HCT116 (cell line): ENCODE results near the gene NOS3. TPM values are rescaled to one million over a fixed set of nuclear protein-coding genes. Genes with fewer than 3 reads are reported as not detected.

ENCODE experiments used
- ATAC-seq: fragments of 200-7000 bp; cut with Tn5 transposase; 2 replicates; pipeline ENCODE4 v1.9.1; 2020; ENCODE audit warnings: mild to moderate bottlenecking, moderate library complexity
- BruUV-seq: library from RNA; stranded (reverse); fragments of 400-500 nt; replicated peaks from 2 replicates; lab custom pipeline; 2021; lab: Mats Ljungman, UMichigan
- CTCF ChIA-PET: fragments of 300-600 bp; sonication (Branson Sonifier 250); formaldehyde crosslinking; loops from one replicate; lab custom pipeline; 2021; ENCODE audit warnings: antibody characterized with exemption; lab: Charles Lee
- POLR2A ChIA-PET: fragments of 300-600, 350-600 bp; sonication (Branson Sonifier 250); formaldehyde crosslinking; loops from one replicate; lab custom pipeline; 2021; ENCODE audit warnings: antibody characterized with exemption; lab: Charles Lee
- RAD21 ChIA-PET, 2 experiments: fragments of 300-600 bp; sonication (Branson Sonifier 250); formaldehyde crosslinking; loops; one replicate each; lab custom pipeline; 2023; ENCODE audit warnings: low total read pairs in 2 of 2; ENCODE audit not compliant: uncharacterized antibody in 2 of 2, unreplicated experiment in 2 of 2, low non-redundant PET in 1 of 2; lab: Charles Lee
- DNase-seq: peaks from one replicate; pipeline ENCODE4 v3.0.0-alpha.2; 2010; ENCODE audit warnings: low read depth, low spot score
- H2AFZ ChIP-seq: fragments of 200-600 bp; shearing (Covaris generic), sonication (generic); 2 replicates; pipeline ENCODE4 v1.6.1; 2017; ENCODE audit warnings: low read depth, mixed run types, mixed read lengths, antibody characterized with exemption, low read length; ENCODE audit not compliant: poor library complexity, severe bottlenecking
- H3K27ac ChIP-seq: 2 replicates; pipeline ENCODE4 v1.5.1; 2012; ENCODE audit warnings: low read depth, low read length
- H3K27me3 ChIP-seq: fragments of 200-600 bp; sonication (generic); 2 replicates; pipeline ENCODE4 v1.6.1; 2016; ENCODE audit warnings: mixed run types, low read length, mixed read lengths; ENCODE audit not compliant: insufficient read depth
- H3K36me3 ChIP-seq, 2 experiments: fragments of 200-500 bp in 1 of 2; fragments of 200-600 bp in 1 of 2; sonication (Bioruptor generic) in 1 of 2; sonication (generic) in 1 of 2; 2 replicates each; pipeline versions ENCODE4 v1.5.1 to v1.6.1; 2014 to 2016; ENCODE audit warnings: low read length in 2 of 2, inconsistent platforms in 1 of 2, mixed read lengths in 1 of 2, mixed run types in 1 of 2; ENCODE audit not compliant: insufficient read depth in 2 of 2, control insufficient read depth in 1 of 2
- H3K4me1 ChIP-seq, 2 experiments: fragments of 200-600 bp in 1 of 2; sonication (generic) in 1 of 2; 2 replicates each; pipeline versions ENCODE4 v1.5.1 to v1.6.1; 2012 to 2017; ENCODE audit warnings: low read length in 2 of 2, inconsistent platforms in 1 of 2, mild to moderate bottlenecking in 1 of 2, mixed read lengths in 1 of 2, mixed run types in 1 of 2, moderate library complexity in 1 of 2; ENCODE audit not compliant: insufficient read depth in 2 of 2, control insufficient read depth in 1 of 2
- H3K4me2 ChIP-seq: fragments of 200-600 bp; sonication (generic); 2 replicates; pipeline ENCODE4 v1.6.1; 2017; ENCODE audit warnings: mixed run types, low read length, mixed read lengths
- H3K4me3 ChIP-seq, 2 experiments: fragments of 200-600 bp in 1 of 2; sonication (generic) in 1 of 2; replicated peaks in 1 of 2; 2 replicates each; pipeline ENCODE4 v1.5.1; 2011 to 2016; ENCODE audit warnings: low read length in 2 of 2, control low read depth in 1 of 2, low read depth in 1 of 2, mild to moderate bottlenecking in 1 of 2, mixed read lengths in 1 of 2, mixed run types in 1 of 2
- H3K79me2 ChIP-seq: fragments of 200-600 bp; sonication (generic); 2 replicates; pipeline ENCODE4 v1.6.1; 2017; ENCODE audit warnings: mild to moderate bottlenecking, mixed run types, low read length, moderate library complexity, mixed read lengths; ENCODE audit not compliant: insufficient read depth
- H3K9ac ChIP-seq: fragments of 200-600 bp; sonication (generic); 2 replicates; pipeline ENCODE4 v1.6.1; 2016; ENCODE audit warnings: low read length, mixed read lengths
- H3K9me2 ChIP-seq: fragments of 200-600 bp; sonication (generic), shearing (Covaris generic); 2 replicates; pipeline ENCODE4 v1.6.1; 2017; ENCODE audit warnings: mixed run types, mild to moderate bottlenecking, moderate library complexity; ENCODE audit not compliant: insufficient read depth
- H3K9me3 ChIP-seq, 2 experiments: fragments of 200-500 bp in 1 of 2; fragments of 200-600 bp in 1 of 2; sonication (Bioruptor generic) in 1 of 2; sonication (generic) in 1 of 2; 2 replicates each; pipeline ENCODE4 v1.6.1; 2014 to 2017; ENCODE audit warnings: low read length in 2 of 2, mixed read lengths in 2 of 2, inconsistent platforms in 1 of 2, low read depth in 1 of 2, mild to moderate bottlenecking in 1 of 2, mixed run types in 1 of 2, moderate library complexity in 1 of 2; ENCODE audit not compliant: control insufficient read depth in 1 of 2, insufficient read depth in 1 of 2
- H4K20me1 ChIP-seq: fragments of 200-600 bp; sonication (generic), shearing (Covaris generic); 2 replicates; pipeline ENCODE4 v1.6.1; 2017; ENCODE audit warnings: mixed run types, mild to moderate bottlenecking, moderate library complexity; ENCODE audit not compliant: insufficient read depth
- ATF3 ChIP-seq: IDR thresholded peaks from 2 replicates; pipeline ENCODE4 v1.6.1; 2012
- CBX3 ChIP-seq: IDR thresholded peaks from 2 replicates; pipeline ENCODE4 v1.6.1; 2012; ENCODE audit warnings: low read depth
- CEBPB ChIP-seq: IDR thresholded peaks from 2 replicates; pipeline ENCODE4 v1.6.1; 2012; ENCODE audit warnings: low read depth
- CTCF ChIP-seq, 3 experiments: fragments of 200-600 bp in 1 of 3; sonication (generic) in 1 of 3; IDR thresholded peaks in 2 of 3; conservative IDR thresholded peaks in 1 of 3; 2 replicates each; pipeline ENCODE4 v1.5.1; 2012 to 2017; ENCODE audit warnings: low read depth in 2 of 3, low read length in 2 of 3, antibody characterized with exemption in 1 of 3, borderline replicate concordance in 1 of 3, control low read depth in 1 of 3, mild to moderate bottlenecking in 1 of 3, mixed read lengths in 1 of 3, mixed run types in 1 of 3, moderate library complexity in 1 of 3; ENCODE audit not compliant: insufficient read depth in 1 of 3
- EGR1 ChIP-seq: IDR thresholded peaks from 2 replicates; pipeline ENCODE4 v1.6.1; 2012; ENCODE audit warnings: low read depth
- ELF1 ChIP-seq: IDR thresholded peaks from 2 replicates; pipeline ENCODE4 v1.6.1; 2012; ENCODE audit warnings: low read depth, borderline replicate concordance
- EZH2 ChIP-seq: fragments of 200-600 bp; sonication (generic); IDR thresholded peaks from 2 replicates; pipeline ENCODE4 v1.6.1; 2017; ENCODE audit warnings: antibody characterized with exemption, mixed run types
- EZH2phosphoT487 ChIP-seq: fragments of 200-600 bp; IDR thresholded peaks from 2 replicates; pipeline ENCODE4 v1.6.1; 2018; ENCODE audit warnings: antibody characterized with exemption, borderline replicate concordance
- FOSL1 ChIP-seq: IDR thresholded peaks from 2 replicates; pipeline ENCODE4 v1.6.1; 2012; ENCODE audit warnings: low read depth
- JUND ChIP-seq: IDR thresholded peaks from 2 replicates; pipeline ENCODE4 v1.6.1; 2012
- RAD21 ChIP-seq: IDR thresholded peaks from 2 replicates; pipeline ENCODE4 v1.6.1; 2012; ENCODE audit warnings: low read depth, mild to moderate bottlenecking
- SIN3A ChIP-seq: IDR thresholded peaks from 2 replicates; pipeline ENCODE4 v1.6.1; 2012; ENCODE audit warnings: low read depth
- SP1 ChIP-seq: IDR thresholded peaks from 2 replicates; pipeline ENCODE4 v1.6.1; 2012; ENCODE audit warnings: low read depth
- SRF ChIP-seq: IDR thresholded peaks from 2 replicates; pipeline ENCODE4 v1.6.1; 2012; ENCODE audit warnings: low read depth
- TCF7L2 ChIP-seq: IDR thresholded peaks from 2 replicates; pipeline ENCODE4 v1.7.0; 2011; ENCODE audit warnings: borderline replicate concordance, inconsistent platforms; ENCODE audit not compliant: insufficient read depth, insufficient read length; ENCODE audit errors: extremely low read depth
- YY1 ChIP-seq: IDR thresholded peaks from 2 replicates; pipeline ENCODE4 v1.6.1; 2011; ENCODE audit warnings: low read length, low read depth, moderate library complexity, mild to moderate bottlenecking; ENCODE audit not compliant: insufficient replicate concordance; ENCODE audit errors: extremely low read depth
- ZBTB33 ChIP-seq: IDR thresholded peaks from 2 replicates; pipeline ENCODE4 v1.6.1; 2011; ENCODE audit warnings: mild to moderate bottlenecking, low read length, moderate library complexity; ENCODE audit not compliant: insufficient replicate concordance; ENCODE audit errors: extremely low read depth
- ZFX ChIP-seq: fragments of 450-650 bp; IDR thresholded peaks from 2 replicates; pipeline ENCODE4 v1.6.1; 2017
- ZNF274 ChIP-seq: fragments of 200-500 bp; sonication (Bioruptor generic); IDR thresholded peaks from 2 replicates; pipeline ENCODE4 v1.6.1; 2014; ENCODE audit warnings: mild to moderate bottlenecking, low read depth, low read length, inconsistent platforms
- intact Hi-C: fragments of 100-400 bp; cut with micrococcal nuclease; formaldehyde crosslinking; loops from 2 replicates; pipeline ENCODE4 v1.10.0; 2022
- total RNA-seq: library from RNA; stranded (reverse); gene quantifications from one replicate; pipeline ENCODE4 v1.2.1, GENCODE V29; 2021; ENCODE audit not compliant: unreplicated experiment

NOS3 gene
- total RNA-seq, 1 experiment from 2014 or later = 35.8 TPM

DNA sequence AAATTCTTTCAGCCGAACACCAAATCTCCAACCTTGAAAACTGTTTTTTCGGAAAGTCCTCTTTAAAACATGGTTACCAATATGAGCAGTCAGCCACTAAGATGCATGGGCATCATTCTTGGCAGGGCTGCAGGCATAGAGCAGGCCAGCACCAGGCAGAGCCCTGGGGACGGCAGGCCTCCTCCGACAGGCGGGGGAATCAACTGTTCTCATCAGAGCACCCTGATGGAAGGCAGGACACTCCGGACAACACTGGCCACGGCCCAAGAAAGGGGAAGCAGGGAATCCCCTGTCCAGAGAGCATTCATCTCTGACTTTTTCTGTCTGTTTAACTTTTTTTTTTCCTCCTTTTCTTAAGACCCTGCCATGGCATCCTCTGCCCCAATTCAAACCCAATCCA is 1.4 kb upstream of the NOS3 start (continued):
- no peak for TF ChIP-seq RAD21
- TF ChIP-seq SRF = no peak
- TF ChIP-seq TCF7L2 = no peak
- no peak for TF ChIP-seq ZFX
- TF ChIP-seq, all 23 proteins: peak for 0

- intact Hi-C loops = no loop called here
These were observed 1.3 kb downstream of the NOS3 start for GRCh38 chr7:150992051-150992640.

More at GRCh38 chr7:150992051-150992640, 1.3 kb downstream of the NOS3 start:
- Histone ChIP-seq H3K27me3 (no peaks in the 10 kb centered on the region), H3K9me3 (peaks cover 8 to 31% of the 10 kb centered on the region in 2 experiments; a peak in 2 of 4 replicates), H3K4me3 (no peak overlapping the region), H4K20me1 (no peaks in the 10 kb centered on the region), H3K9me2 (no peaks in the 10 kb centered on the region), H3K4me2 (peak overlapping the region; percentile 19; the same call in 1 of the 2 replicates), H3K4me1 (peaks cover 0 to 25% of the 10 kb centered on the region in 2 experiments; a peak in 2 of 4 replicates), H3K79me2 (no peaks in the 10 kb centered on the region), H3K9ac (no peak overlapping the region), H3K27ac (no peak overlapping the region), H2AFZ (no peak overlapping the region), H3K36me3 (no peaks in the 10 kb centered on the region)
- ChIA-PET POLR2A (no interaction called here), RAD21 (no interaction called here), CTCF (interaction anchor here (2.0 to 3.9 kb wide), 2 partner anchors 17 to 36 kb away, joined by 6 to 21 read pairs; partner anchors contain the start of gene ABCB8)
- DNase-seq (no peak), ATAC-seq (no peak)
- BruUV-seq = no TSS peak
- no peak for TF ChIP-seq YY1
- no peak for TF ChIP-seq ZNF274
- no peak for TF ChIP-seq ZBTB33
- no peak for TF ChIP-seq ELF1
- no peak for TF ChIP-seq CTCF (IDR thresholded peaks at IDR 0.05 in 2 of 3, conservative IDR thresholded peaks at IDR 0.05 in 1 of 3; ENCODE audit: borderline replicate concordance in 1 of 3, insufficient read depth in 1 of 3, low read depth in 2 of 3, low read length in 2 of 3)
- TF ChIP-seq EZH2 = no peak
- TF ChIP-seq EZH2phosphoT487 = no peak
- TF ChIP-seq EGR1 = no peak
- TF ChIP-seq SP1 = no peak
- TF ChIP-seq SIN3A = no peak
- TF ChIP-seq ATF3 = no peak
- TF ChIP-seq CEBPB = no peak
- no peak for TF ChIP-seq JUND
- TF ChIP-seq TCF7L2 = no peak
- TF ChIP-seq CBX3 = no peak
- no peak for TF ChIP-seq FOSL1
- TF ChIP-seq RAD21 = no peak
